SU-DHL-6 (cell line): Measurements from ENCODE around the gene FAM186B.

Experiments used
- H2AFZ ChIP-seq: fragments of 200-600 bp; sonication (generic); 2 replicates; pipeline ENCODE4 v1.6.1; 2014; ENCODE audit warnings: low read depth, mild to moderate bottlenecking, moderate library complexity, mixed read lengths, antibody characterized with exemption, low read length; ENCODE audit not compliant: severe bottlenecking
- H3F3A ChIP-seq: fragments of 200-600 bp; shearing (Covaris generic); 2 replicates; pipeline ENCODE4 v1.6.0; 2016; ENCODE audit warnings: antibody characterized with exemption, mild to moderate bottlenecking; ENCODE audit not compliant: insufficient read depth
- H3K27ac ChIP-seq: fragments of 200-600 bp; sonication (generic); 2 replicates; pipeline ENCODE4 v1.5.1; 2016; ENCODE audit warnings: low read depth, mild to moderate bottlenecking, low read length, moderate library complexity, mixed read lengths
- H3K27me3 ChIP-seq: fragments of 200-600 bp; sonication (generic), shearing (Covaris generic); 2 replicates; pipeline ENCODE4 v1.6.0; 2014; ENCODE audit warnings: mild to moderate bottlenecking, low read length
- H3K36me3 ChIP-seq: fragments of 200-600 bp; sonication (generic); 2 replicates; pipeline ENCODE4 v1.6.1; 2014; ENCODE audit warnings: mild to moderate bottlenecking, low read length, mixed read lengths
- H3K4me2 ChIP-seq: fragments of 300-600, 200-600 bp; shearing (Covaris generic), sonication (generic); 2 replicates; pipeline ENCODE4 v1.6.0; 2014; ENCODE audit warnings: low read length, low read depth, mild to moderate bottlenecking; ENCODE audit not compliant: poor library complexity, severe bottlenecking
- H3K4me3 ChIP-seq: fragments of 200-600 bp; sonication (generic); 2 replicates; pipeline ENCODE4 v1.5.1; 2014; ENCODE audit warnings: antibody characterized with exemption, low read length, mild to moderate bottlenecking, mixed read lengths; ENCODE audit not compliant: insufficient read depth, poor library complexity, severe bottlenecking
- H3K79me2 ChIP-seq: fragments of 200-600 bp; sonication (generic); 2 replicates; pipeline ENCODE4 v1.6.1; 2014; ENCODE audit warnings: mild to moderate bottlenecking, low read length, moderate library complexity; ENCODE audit not compliant: insufficient read depth
- H3K9ac ChIP-seq: fragments of 200-600 bp; sonication (generic); 2 replicates; pipeline ENCODE4 v1.7.0; 2014; ENCODE audit warnings: mild to moderate bottlenecking, low read length
- H3K9me2 ChIP-seq: fragments of 200-600 bp; sonication (generic); replicated peaks from 2 replicates; pipeline ENCODE4 v1.6.1; 2014; ENCODE audit warnings: low read length; ENCODE audit not compliant: insufficient read depth
- H3K9me3 ChIP-seq: fragments of 200-600 bp; sonication (generic); 2 replicates; pipeline ENCODE4 v1.6.1; 2014; ENCODE audit warnings: low read length, mixed read lengths; ENCODE audit not compliant: insufficient read depth
- H4K20me1 ChIP-seq: fragments of 200-600 bp; sonication (generic); 2 replicates; pipeline ENCODE4 v1.6.1; 2014; ENCODE audit warnings: low read depth, mild to moderate bottlenecking, antibody characterized with exemption, low read length, moderate library complexity, mixed read lengths
- CTCF ChIP-seq: fragments of 200-600 bp; sonication (generic); IDR thresholded peaks from one replicate; pipeline ENCODE4 v1.5.1; 2017; ENCODE audit warnings: antibody characterized with exemption, mild to moderate bottlenecking, low read length, moderate library complexity; ENCODE audit not compliant: insufficient read depth, poor library complexity, severe bottlenecking
- EZH2phosphoT487 ChIP-seq: fragments of 200-600 bp; sonication (generic), shearing (Covaris generic); conservative IDR thresholded peaks from 2 replicates; pipeline ENCODE4 v1.6.1; 2018; ENCODE audit warnings: mild to moderate bottlenecking, antibody characterized with exemption, low read length, moderate library complexity, mixed read lengths

FAM186B gene

GRCh38 chr12:49599961-49600360 is 5.5 kb downstream of the FAM186B start:
- H3K9me3 ChIP-seq = no peaks in the 10 kb centered on the region
- no peaks in the 10 kb centered on the region for H3F3A ChIP-seq
- H3K27ac ChIP-seq = no peak overlapping the region
- no peak overlapping the region for H2AFZ ChIP-seq
- no peaks in the 10 kb centered on the region for H3K27me3 ChIP-seq
- H3K4me3 ChIP-seq = no peak overlapping the region
- H3K9ac ChIP-seq = no peak overlapping the region
- H3K79me2 ChIP-seq = no peaks in the 10 kb centered on the region
- no peaks in the 10 kb centered on the region for H3K9me2 ChIP-seq
- no peak overlapping the region for H3K4me2 ChIP-seq
- H3K36me3 ChIP-seq = no peaks in the 10 kb centered on the region
- no peaks in the 10 kb centered on the region for H4K20me1 ChIP-seq
- TF ChIP-seq EZH2phosphoT487 = no peak
- no peak for TF ChIP-seq CTCF

GRCh38 chr12:49598527-49598926 is 6.9 kb downstream of the FAM186B start:
- H3K9ac ChIP-seq = no peak overlapping the region
- H3K9me3 ChIP-seq = no peaks in the 10 kb centered on the region
- H3K79me2 ChIP-seq = no peaks in the 10 kb centered on the region
- no peaks in the 10 kb centered on the region for H3K36me3 ChIP-seq
- TF ChIP-seq EZH2phosphoT487 (no peak), CTCF (no peak)
- no peak overlapping the region for H2AFZ ChIP-seq
- no peaks in the 10 kb centered on the region for H3F3A ChIP-seq
- no peaks in the 10 kb centered on the region for H3K9me2 ChIP-seq
- no peaks in the 10 kb centered on the region for H4K20me1 ChIP-seq
- H3K4me2 ChIP-seq = no peak overlapping the region
- H3K4me3 ChIP-seq = no peak overlapping the region
- no peaks in the 10 kb centered on the region for H3K27me3 ChIP-seq
- H3K27ac ChIP-seq = no peak overlapping the region

GRCh38 chr12:49588721-49589516 is 16.5 kb downstream of the FAM186B start:
- TF ChIP-seq EZH2phosphoT487 (no peak), CTCF (no peak)
- no peaks in the 10 kb centered on the region for H3F3A ChIP-seq
- H3K9me3 ChIP-seq = no peaks in the 10 kb centered on the region

More at GRCh38 chr12:49588721-49589516, 16.5 kb downstream of the FAM186B start:
- H3K27me3 ChIP-seq = no peaks in the 10 kb centered on the region
- H3K27ac ChIP-seq = no peak overlapping the region
- no peak overlapping the region for H2AFZ ChIP-seq
- no peaks in the 10 kb centered on the region for H3K9me2 ChIP-seq
- H3K9ac ChIP-seq = no peak overlapping the region
- H3K4me2 ChIP-seq = no peak overlapping the region
- no peaks in the 10 kb centered on the region for H3K36me3 ChIP-seq
- H3K79me2 ChIP-seq = no peaks in the 10 kb centered on the region
- no peaks in the 10 kb centered on the region for H4K20me1 ChIP-seq
- no peak overlapping the region for H3K4me3 ChIP-seq
